Fibroblast of villous mesenchyme (primary cell): Measurements from ENCODE around the gene CENPE. TPM values are rescaled to one million over a fixed set of nuclear protein-coding genes. Genes with fewer than 3 reads are reported as not detected.
A peak's percentile ranks its signal among the peaks of the same experiment; 100 is the strongest.

ENCODE experiments used
- DNase-seq: peaks from one replicate; pipeline ENCODE4 v3.0.0-alpha.2; 2010; ENCODE audit warnings: low read depth
- H3K4me3 ChIP-seq: 2 replicates; pipeline ENCODE4 v1.5.1; 2011; ENCODE audit warnings: low read depth, mild to moderate bottlenecking, low read length
- CTCF ChIP-seq: IDR thresholded peaks from 2 replicates; pipeline ENCODE4 v1.5.1; 2012; ENCODE audit warnings: low read depth, mild to moderate bottlenecking, low read length; ENCODE audit not compliant: insufficient read depth
- total RNA-seq: library from RNA; depleted of rRNA; stranded (reverse); fragments of >200 nt; gene quantifications from 2 replicates; pipeline ENCODE4 v1.2.3, GENCODE V29; 2012

Gene CENPE
- total RNA-seq, 1 donor = 19.9 TPM

GRCh38 chr4:103129174-103129573 lies 69.0 kb downstream of the CENPE start:
- DNase-seq = no peak
- no peak for TF ChIP-seq CTCF
- H3K4me3 ChIP-seq = no peak overlapping the region

- no peak for DNase-seq
- no peak for TF ChIP-seq CTCF
- no peak overlapping the region for H3K4me3 ChIP-seq
Observed at GRCh38 chr4:103126126-103126525, 72.0 kb downstream of the CENPE start.

GRCh38 chr4:103123114-103123513 lies 75.0 kb downstream of the CENPE start:
- H3K4me3 ChIP-seq = no peak overlapping the region
- DNase-seq = no peak
- no peak for TF ChIP-seq CTCF

- TF ChIP-seq CTCF = no peak
- DNase-seq = no peak
- no peak overlapping the region for H3K4me3 ChIP-seq
Observed at GRCh38 chr4:103118166-103118565, 80.0 kb downstream of the CENPE start.

- no peak for TF ChIP-seq CTCF
- H3K4me3 ChIP-seq = no peak overlapping the region
- no peak for DNase-seq
Observed at GRCh38 chr4:103111598-103111997, 86.5 kb downstream of the CENPE start.

- no peak overlapping the region for H3K4me3 ChIP-seq
- no peak for DNase-seq
- TF ChIP-seq CTCF = no peak
Observed at GRCh38 chr4:103108542-103108941, 89.6 kb downstream of the CENPE start.

GRCh38 chr4:103105558-103106356 lies 92.4 kb downstream of the CENPE start:
- no peak for TF ChIP-seq CTCF
- DNase-seq = peak; percentile 3
- no peak overlapping the region for H3K4me3 ChIP-seq
